Natural killer cell (primary cell): Measurements from ENCODE around the gene NSMCE1. TPM values are rescaled to one million over a fixed set of nuclear protein-coding genes. Genes with fewer than 3 reads are reported as not detected.
A peak's percentile ranks its signal among the peaks of the same experiment; 100 is the strongest.

Source experiments
- ATAC-seq, 3 donors: fragments of 150-1000 bp in 2 of 3; fragments of 200-7000 bp in 1 of 3; cut with Tn5 transposase; 1 replicate in 1 of 3; 2 replicates in 2 of 3; pipeline ENCODE4 v1.10.0; 2021; ENCODE audit warnings: mild to moderate bottlenecking in 2 of 3, moderate library complexity in 2 of 3
- DNase-seq, 2 donors: peaks; one replicate each; pipeline versions ENCODE4 v3.0.0 to v3.0.0-alpha.2; 2013 to 2021; ENCODE audit warnings: mixed read lengths in 1 of 2
- H3K27ac ChIP-seq: one replicate; pipeline ENCODE4 v1.5.1; 2013; ENCODE audit warnings: mild to moderate bottlenecking, low read length
- H3K27me3 ChIP-seq: one replicate; pipeline ENCODE4 v1.6.1; 2013; ENCODE audit warnings: low read length; ENCODE audit not compliant: control insufficient read depth, insufficient read depth
- H3K36me3 ChIP-seq: one replicate; pipeline ENCODE4 v1.6.1; 2013; ENCODE audit warnings: low read length; ENCODE audit not compliant: control insufficient read depth, insufficient read depth
- H3K4me1 ChIP-seq: one replicate; pipeline ENCODE4 v1.6.1; 2013; ENCODE audit warnings: low read length; ENCODE audit not compliant: control insufficient read depth, insufficient read depth
- H3K4me3 ChIP-seq: one replicate; pipeline ENCODE4 v1.5.1; 2013; ENCODE audit warnings: low read length
- H3K9me3 ChIP-seq: one replicate; pipeline ENCODE4 v1.6.1; 2013; ENCODE audit warnings: low read length; ENCODE audit not compliant: control insufficient read depth, insufficient read depth
- H3K27ac Mint-ChIP-seq, 2 donors: one replicate each; pipeline ENCODE4 v1.8.0; 2022; ENCODE audit warnings: mild to moderate bottlenecking in 2 of 2, mixed read lengths in 2 of 2, moderate library complexity in 1 of 2
- H3K27me3 Mint-ChIP-seq, 2 donors: one replicate each; pipeline ENCODE4 v1.8.0; 2022; ENCODE audit warnings: low read depth in 2 of 2, mixed read lengths in 2 of 2
- H3K36me3 Mint-ChIP-seq: one replicate; pipeline ENCODE4 v1.8.0; 2022; ENCODE audit warnings: mixed read lengths
- H3K4me1 Mint-ChIP-seq, 2 donors: one replicate each; pipeline ENCODE4 v1.8.0; 2022; ENCODE audit warnings: mixed read lengths in 2 of 2
- H3K4me3 Mint-ChIP-seq: one replicate; pipeline ENCODE4 v1.8.0; 2022; ENCODE audit warnings: mild to moderate bottlenecking, moderate library complexity, mixed read lengths
- H3K9me3 Mint-ChIP-seq, 2 donors: one replicate each; pipeline ENCODE4 v1.8.0; 2022; ENCODE audit warnings: mixed read lengths in 2 of 2
- CTCF ChIP-seq: fragments of 200-600 bp; IDR thresholded peaks from one replicate; pipeline ENCODE4 v1.8.0; 2022; ENCODE audit warnings: antibody characterized with exemption
- WGBS: methylation state at CpG from one replicate; pipeline ENCODE4 v1.1.7; 2013; ENCODE audit warnings: missing lambda C conversion rate; ENCODE audit not compliant: insufficient coverage; 5-methylcytosine and 5-hydroxymethylcytosine counted together
- intact Hi-C: fragments of 100-400 bp; cut with micrococcal nuclease; formaldehyde crosslinking; loops from one replicate; pipeline ENCODE4 v1.14.2; 2022
- total RNA-seq, 4 donors: library from RNA; stranded (reverse); fragments of 120-200 nt in 1 of 4; gene quantifications; one replicate each; pipeline versions ENCODE4 v1.2.3 to v1.2.4, GENCODE V29; 2013 to 2022

NSMCE1 gene
- total RNA-seq, 3 donors from 2014 or later (not counting 1 experiment from before 2014, with no cell fraction given), result 29.4 to 42.7 (median 37.7) TPM

- Histone ChIP-seq H3K36me3 (no peaks in the 10 kb centered on the region), H3K9me3 (no peaks in the 10 kb centered on the region), H3K27me3 (no peaks in the 10 kb centered on the region), H3K4me1 (peaks cover 32% of the 10 kb centered on the region), H3K4me3 (no peak overlapping the region), H3K27ac (no peak overlapping the region)
- ATAC-seq, result no peak
- DNase-seq, result no peak
- Mint-ChIP-seq H3K27ac (peak overlapping the region; percentile 86 to 90), H3K36me3 (no peaks in the 10 kb centered on the region), H3K9me3 (no peaks in the 10 kb centered on the region), H3K4me1 (peaks cover 42 to 49% of the 10 kb centered on the region in 2 donors), H3K4me3 (no peak overlapping the region), H3K27me3 (no peaks in the 10 kb centered on the region)
- TF ChIP-seq CTCF, result no peak
- intact Hi-C loops, result no loop called here
- WGBS, result 93% methylated on average over 12 of the region's 12 CpGs
Observed at GRCh38 chr16:27198451-27199234, 69.9 kb downstream of the NSMCE1 start.

- TF ChIP-seq CTCF, result no peak
- H3K9me3 ChIP-seq, result no peaks in the 10 kb centered on the region
- H3K36me3 ChIP-seq, result no peaks in the 10 kb centered on the region
- ATAC-seq (no peak), DNase-seq (no peak)
- no peak overlapping the region for H3K4me3 ChIP-seq
- no peaks in the 10 kb centered on the region for H3K27me3 ChIP-seq
- WGBS, result 85% methylated on average over 4 of the region's 4 CpGs
- Mint-ChIP-seq H3K36me3 (no peaks in the 10 kb centered on the region), H3K27me3 (no peaks in the 10 kb centered on the region), H3K27ac (no peak overlapping the region), H3K4me1 (peaks cover 25 to 35% of the 10 kb centered on the region in 2 donors), H3K4me3 (no peak overlapping the region), H3K9me3 (no peaks in the 10 kb centered on the region)
- peaks cover 26% of the 10 kb centered on the region for H3K4me1 ChIP-seq
- H3K27ac ChIP-seq, result no peak overlapping the region
- intact Hi-C loops, result no loop called here
Observed at GRCh38 chr16:27197004-27197403, 71.6 kb downstream of the NSMCE1 start.

GRCh38 chr16:27195941-27196595, 72.5 kb downstream of the NSMCE1 start:
- peaks cover 23% of the 10 kb centered on the region for H3K4me1 ChIP-seq
- Mint-ChIP-seq H3K27ac (no peak overlapping the region), H3K27me3 (no peaks in the 10 kb centered on the region), H3K4me3 (no peak overlapping the region), H3K36me3 (no peaks in the 10 kb centered on the region), H3K9me3 (no peaks in the 10 kb centered on the region), H3K4me1 (peaks cover 22 to 35% of the 10 kb centered on the region in 2 donors)
- no peak for TF ChIP-seq CTCF
- WGBS, result 71% methylated on average over 9 of the region's 9 CpGs
- no peaks in the 10 kb centered on the region for H3K36me3 ChIP-seq
- no peaks in the 10 kb centered on the region for H3K9me3 ChIP-seq
- no peak overlapping the region for H3K27ac ChIP-seq
- intact Hi-C loops, result no loop called here
- H3K4me3 ChIP-seq, result no peak overlapping the region
- DNase-seq (peak in 1 of 2 donors; percentile 86), ATAC-seq (peak in 2 of 3 donors; percentile 37 to 59)
- no peaks in the 10 kb centered on the region for H3K27me3 ChIP-seq
